Rectal smooth muscle tissue (tissue), 1 donor: ENCODE data around the gene CYB561A3.

Source experiments
- H3K27ac ChIP-seq: one replicate; pipeline ENCODE4 v1.7.0; 2013; ENCODE audit warnings: low read depth, low read length, inconsistent platforms
- H3K27me3 ChIP-seq: one replicate; pipeline ENCODE4 v1.7.0; 2013; ENCODE audit warnings: low read length; ENCODE audit not compliant: control insufficient read depth, insufficient read depth
- H3K36me3 ChIP-seq: one replicate; pipeline ENCODE4 v1.7.0; 2013; ENCODE audit warnings: low read length; ENCODE audit not compliant: control insufficient read depth, insufficient read depth
- H3K4me1 ChIP-seq: one replicate; pipeline ENCODE4 v1.7.0; 2013; ENCODE audit warnings: low read length; ENCODE audit not compliant: control insufficient read depth, insufficient read depth
- H3K4me3 ChIP-seq: one replicate; pipeline ENCODE4 v1.7.0; 2013; ENCODE audit warnings: low read length
- H3K9ac ChIP-seq: one replicate; pipeline ENCODE4 v1.7.0; 2013; ENCODE audit warnings: low read length

Gene CYB561A3, protein sequence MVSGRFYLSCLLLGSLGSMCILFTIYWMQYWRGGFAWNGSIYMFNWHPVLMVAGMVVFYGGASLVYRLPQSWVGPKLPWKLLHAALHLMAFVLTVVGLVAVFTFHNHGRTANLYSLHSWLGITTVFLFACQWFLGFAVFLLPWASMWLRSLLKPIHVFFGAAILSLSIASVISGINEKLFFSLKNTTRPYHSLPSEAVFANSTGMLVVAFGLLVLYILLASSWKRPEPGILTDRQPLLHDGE

GRCh38 chr11:61361741-61362541 is at the start of gene CYB561A3, which contains the start of gene TMEM138:
Gene CYB561A3 (minus strand): TSS chr11:61361882. CDS start chr11:61356713, 5,169 bp downstream.
Gene TMEM138 (plus strand): TSS chr11:61362374. CDS start chr11:61364391, 2,017 bp downstream.
- Histone ChIP-seq H3K4me3 (peak within 1 kb of the TSS; percentile 83), H3K4me1 (peaks cover 5% of the 10 kb centered on the region), H3K9ac (peak within 1 kb of the TSS; percentile 97), H3K27ac (peak within 1 kb of the TSS; percentile 99), H3K27me3 (no peaks in the 10 kb centered on the region), H3K36me3 (peaks cover 10% of the 10 kb centered on the region)

DNA sequence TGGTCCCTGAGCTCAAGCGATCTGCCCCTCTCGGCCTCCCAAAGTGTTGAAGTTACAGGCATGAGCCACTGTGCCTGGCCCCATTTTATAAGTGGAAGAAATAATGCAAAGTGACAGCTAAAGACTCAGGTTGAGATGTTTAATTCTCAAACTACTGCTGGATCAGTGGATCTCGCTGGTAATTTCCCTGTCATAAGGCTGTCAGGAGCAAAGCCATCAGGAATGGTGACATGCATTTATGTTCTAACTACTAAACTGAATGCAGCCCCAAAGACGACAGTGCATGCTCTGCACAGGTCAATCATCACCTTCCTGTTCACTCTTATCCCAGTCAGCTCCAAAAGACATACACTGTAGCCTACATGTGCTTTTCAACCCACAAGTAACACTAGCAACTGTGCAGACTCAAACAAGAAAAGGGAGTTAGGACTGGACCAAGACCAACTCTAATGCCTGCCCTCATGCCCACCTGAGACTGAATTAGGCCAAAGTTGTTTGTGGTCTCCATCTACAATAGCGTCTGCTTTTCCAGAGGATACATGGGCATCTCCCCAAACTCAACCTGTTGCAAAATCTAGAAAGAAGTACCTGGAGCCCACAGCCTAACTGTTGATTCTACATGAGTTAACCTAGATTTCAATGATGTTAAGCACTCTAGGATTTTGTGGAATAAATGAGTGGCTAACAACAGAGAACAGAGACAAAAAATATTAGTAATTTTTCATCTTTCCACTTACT is 45.5 kb upstream of the CYB561A3 start:
- Histone ChIP-seq H3K27ac (no peak overlapping the region), H3K9ac (no peak overlapping the region), H3K36me3 (peaks cover 48% of the 10 kb centered on the region)

GRCh38 chr11:61406067-61406466 is 44.4 kb upstream of the CYB561A3 start:
- no peak overlapping the region for H3K9ac ChIP-seq
- peaks cover 41% of the 10 kb centered on the region for H3K36me3 ChIP-seq
- H3K4me1 ChIP-seq = no peaks in the 10 kb centered on the region
- no peak overlapping the region for H3K27ac ChIP-seq
- no peaks in the 10 kb centered on the region for H3K27me3 ChIP-seq
- no peak overlapping the region for H3K4me3 ChIP-seq

More for the DNA sequence above, 45.5 kb upstream of the CYB561A3 start:
- H3K4me3 ChIP-seq = no peak overlapping the region
- no peaks in the 10 kb centered on the region for H3K4me1 ChIP-seq
- H3K27me3 ChIP-seq = no peaks in the 10 kb centered on the region

DNA sequence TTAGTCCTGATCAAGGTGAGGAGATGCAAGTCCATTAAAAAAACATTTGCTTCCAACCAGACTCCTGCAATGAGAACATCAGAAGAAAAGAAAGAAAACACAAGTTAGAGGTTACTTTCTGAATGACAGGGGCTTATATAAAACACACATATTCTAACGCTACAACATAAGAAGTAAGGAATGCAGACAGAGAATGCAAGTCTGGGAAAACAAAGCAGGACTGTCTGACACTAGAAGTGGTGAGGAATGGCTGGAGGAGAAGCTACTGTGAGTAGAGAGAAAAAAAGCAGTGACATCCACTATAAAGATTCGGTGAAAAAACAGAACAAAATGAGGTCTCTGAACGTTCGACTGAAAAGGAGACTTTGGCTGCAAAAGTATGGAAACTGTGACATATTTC is 43.0 kb upstream of the CYB561A3 start:
- Histone ChIP-seq H3K36me3 (peaks cover 31% of the 10 kb centered on the region), H3K9ac (no peak overlapping the region), H3K27ac (no peak overlapping the region), H3K4me3 (no peak overlapping the region), H3K4me1 (no peaks in the 10 kb centered on the region), H3K27me3 (no peaks in the 10 kb centered on the region)

- H3K4me1 ChIP-seq = no peaks in the 10 kb centered on the region
- peaks cover 31% of the 10 kb centered on the region for H3K36me3 ChIP-seq
- no peaks in the 10 kb centered on the region for H3K27me3 ChIP-seq
- no peak overlapping the region for H3K27ac ChIP-seq
- no peak overlapping the region for H3K4me3 ChIP-seq
- no peak overlapping the region for H3K9ac ChIP-seq
Observed at GRCh38 chr11:61404103-61404502, 42.4 kb upstream of the CYB561A3 start.

GRCh38 chr11:61403658-61404057 is 42.0 kb upstream of the CYB561A3 start:
- no peak overlapping the region for H3K9ac ChIP-seq
- peaks cover 31% of the 10 kb centered on the region for H3K36me3 ChIP-seq
- H3K27me3 ChIP-seq = no peaks in the 10 kb centered on the region
- no peaks in the 10 kb centered on the region for H3K4me1 ChIP-seq
- H3K27ac ChIP-seq = no peak overlapping the region
- no peak overlapping the region for H3K4me3 ChIP-seq

- H3K9ac ChIP-seq = no peak overlapping the region
Observed at GRCh38 chr11:61401573-61401972, 39.9 kb upstream of the CYB561A3 start.

DNA sequence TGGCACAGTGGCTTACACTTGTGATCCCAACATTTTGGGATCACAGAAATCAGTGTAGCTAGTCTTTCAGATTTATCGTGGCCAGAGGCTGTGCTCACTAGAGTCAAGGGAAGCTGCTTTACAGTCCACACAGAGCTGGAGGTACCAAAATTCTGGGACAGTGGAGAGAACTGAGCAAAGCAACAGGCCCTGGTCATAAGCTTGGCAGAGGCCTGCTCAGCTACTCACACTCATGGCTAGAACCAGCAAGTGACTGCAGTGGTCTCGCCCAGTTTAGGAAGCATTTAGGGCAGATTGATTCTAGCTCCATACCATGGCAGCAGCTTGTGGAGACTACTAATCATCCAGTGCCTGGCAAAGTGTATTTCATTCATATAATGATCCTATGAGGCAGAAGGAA is 39.5 kb upstream of the CYB561A3 start:
- H3K4me3 ChIP-seq = no peak overlapping the region
- no peak overlapping the region for H3K27ac ChIP-seq
- no peaks in the 10 kb centered on the region for H3K4me1 ChIP-seq
- H3K36me3 ChIP-seq = peaks cover 31% of the 10 kb centered on the region
- no peak overlapping the region for H3K9ac ChIP-seq
- no peaks in the 10 kb centered on the region for H3K27me3 ChIP-seq

More at GRCh38 chr11:61401573-61401972, 39.9 kb upstream of the CYB561A3 start:
- Histone ChIP-seq H3K4me3 (no peak overlapping the region), H3K36me3 (peaks cover 31% of the 10 kb centered on the region), H3K27me3 (no peaks in the 10 kb centered on the region), H3K4me1 (no peaks in the 10 kb centered on the region), H3K27ac (no peak overlapping the region)

DNA sequence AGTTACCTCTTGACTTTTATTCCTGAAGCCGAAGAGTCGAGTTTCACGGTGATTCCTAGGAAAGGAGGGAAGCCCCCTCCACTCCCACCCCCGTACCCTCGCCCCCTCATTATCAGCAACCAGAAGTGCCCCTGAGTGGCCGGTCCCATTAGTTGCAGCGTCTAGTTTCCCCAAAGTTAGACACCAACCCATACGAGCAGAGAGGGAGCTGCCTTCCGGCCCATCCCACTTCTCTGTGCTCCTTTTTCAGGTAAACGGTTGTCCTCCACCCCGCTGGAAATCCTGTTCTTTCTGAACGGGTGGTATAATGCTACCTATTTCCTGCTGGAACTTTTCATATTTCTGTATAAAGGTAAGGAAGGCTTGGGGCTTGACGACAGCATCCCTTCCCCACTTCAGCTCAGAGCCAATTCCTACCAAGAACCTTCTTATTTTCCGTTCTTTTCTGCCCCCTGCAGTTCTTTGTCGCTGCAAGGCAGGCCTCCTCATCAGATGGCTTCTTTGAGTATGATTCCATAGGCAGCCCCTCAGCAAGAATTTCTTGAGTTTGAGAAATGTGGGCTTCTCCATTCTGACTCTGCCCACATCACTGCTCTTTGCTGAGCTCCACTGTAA is 31.4 kb upstream of the CYB561A3 start:
- Histone ChIP-seq H3K27ac (peak overlapping the region; percentile 77), H3K36me3 (peaks cover 4% of the 10 kb centered on the region), H3K4me1 (peaks cover 5% of the 10 kb centered on the region), H3K4me3 (peak overlapping the region; percentile 92), H3K27me3 (no peaks in the 10 kb centered on the region), H3K9ac (peak overlapping the region; percentile 43)

DNA sequence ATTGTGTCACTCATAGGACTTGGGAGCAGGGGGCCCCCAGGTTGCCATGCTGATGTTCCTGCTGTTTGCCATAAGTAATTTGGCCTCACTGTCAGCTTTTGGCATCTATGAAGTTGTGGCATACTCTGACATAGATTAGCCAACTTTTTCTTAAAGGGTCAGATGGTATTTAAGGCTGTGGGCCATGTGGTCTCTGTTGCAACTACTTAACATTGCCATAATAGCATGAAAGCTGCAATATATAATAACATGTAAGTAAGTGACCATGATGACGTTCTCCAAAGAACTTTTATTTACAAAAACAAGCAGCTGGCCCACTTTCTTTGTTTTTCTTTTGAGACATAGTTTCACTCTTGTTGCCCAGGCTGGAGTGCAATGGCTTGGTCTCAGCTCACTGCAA is 28.5 kb upstream of the CYB561A3 start:
- no peak overlapping the region for H3K27ac ChIP-seq
- H3K4me3 ChIP-seq = no peak overlapping the region
- H3K9ac ChIP-seq = no peak overlapping the region
- peaks cover 5% of the 10 kb centered on the region for H3K4me1 ChIP-seq
- H3K27me3 ChIP-seq = no peaks in the 10 kb centered on the region
- H3K36me3 ChIP-seq = no peaks in the 10 kb centered on the region

DNA sequence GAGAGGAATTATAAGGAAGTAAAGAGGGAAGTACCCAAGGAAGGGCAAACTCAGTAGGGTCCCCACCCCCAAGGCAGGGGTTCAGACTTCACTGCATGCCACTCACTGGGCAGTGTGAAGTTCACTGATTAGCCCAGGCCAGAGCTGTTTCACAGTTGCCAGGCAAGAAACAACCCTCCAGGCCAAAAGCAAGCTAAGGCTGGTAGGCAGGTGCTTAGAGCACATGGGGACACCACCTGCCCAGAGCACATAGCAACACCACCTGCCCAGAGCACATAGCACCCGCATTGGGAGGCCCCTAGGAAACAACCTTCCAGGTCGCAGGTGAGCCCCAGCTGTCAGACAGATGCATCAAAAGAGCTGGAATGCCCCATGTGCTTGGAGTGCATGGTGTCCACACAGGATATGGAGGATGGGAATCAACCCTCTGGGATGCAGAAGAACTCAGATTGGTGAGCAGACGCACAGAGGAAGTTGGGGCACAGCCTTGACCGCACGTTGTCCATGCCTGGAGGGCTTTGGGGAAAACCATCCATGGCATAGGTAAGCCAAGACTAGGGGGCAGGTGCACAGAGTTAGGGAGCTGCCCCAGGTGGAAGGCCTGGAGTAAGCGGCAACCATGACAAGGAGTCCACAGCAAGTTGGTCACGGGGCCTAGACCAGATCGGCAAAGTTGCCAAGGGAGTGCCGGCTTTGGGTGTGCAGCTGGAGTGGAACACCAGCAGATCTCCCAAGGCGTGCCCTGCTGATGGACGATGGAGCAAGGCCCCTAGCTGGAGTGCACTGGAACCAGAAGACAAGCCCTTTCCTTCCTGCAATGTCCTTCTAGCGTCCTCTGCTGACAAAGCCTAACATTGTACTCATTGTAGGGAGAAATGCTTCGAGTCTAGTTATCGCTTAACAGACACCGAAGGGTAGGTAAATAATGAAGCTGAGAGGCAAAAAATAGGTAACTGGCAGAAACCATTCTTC is 22.9 kb upstream of the CYB561A3 start:
- Histone ChIP-seq H3K4me1 (no peaks in the 10 kb centered on the region), H3K27me3 (no peaks in the 10 kb centered on the region), H3K9ac (no peak overlapping the region), H3K4me3 (no peak overlapping the region), H3K27ac (no peak overlapping the region), H3K36me3 (no peaks in the 10 kb centered on the region)
